Stomach (tissue), 9 donors: ENCODE data around the gene HIPK4. TPM values are rescaled to one million over a fixed set of nuclear protein-coding genes. Genes with fewer than 3 reads are reported as not detected.

ENCODE experiments used
- DNase-seq, 2 donors: peaks; one replicate each; pipeline versions ENCODE4 v3.0.0 to v3.0.0-alpha.2; 2013 to 2019
- H3K27ac ChIP-seq, 5 donors: fragments of 200-600 bp in 4 of 5; sonication (generic) in 4 of 5; one replicate each; pipeline ENCODE4 v1.5.1; 2013 to 2019; ENCODE audit warnings: mild to moderate bottlenecking in 1 of 5, moderate library complexity in 1 of 5
- H3K27me3 ChIP-seq, 3 donors: fragments of 200-600 bp; sonication (generic); one replicate each; pipeline ENCODE4 v1.5.1; 2017 to 2019; ENCODE audit warnings: mixed run types in 1 of 3
- H3K36me3 ChIP-seq, 4 donors: fragments of 200-600 bp; sonication (generic); 1 replicate in 3 of 4; 2 replicates in 1 of 4; pipeline ENCODE4 v1.5.1; 2016 to 2019
- H3K4me1 ChIP-seq, 4 donors: fragments of 200-600 bp; sonication (generic); one replicate each; pipeline ENCODE4 v1.5.1; 2016 to 2019
- H3K4me3 ChIP-seq, 4 donors: fragments of 200-600 bp; sonication (generic) in 3 of 4; one replicate each; pipeline ENCODE4 v1.5.1; 2016 to 2019; ENCODE audit warnings: mild to moderate bottlenecking in 1 of 4
- H3K9me3 ChIP-seq, 4 donors: fragments of 200-600 bp; sonication (generic); one replicate each; pipeline ENCODE4 v1.5.1; 2016 to 2019
- EP300 ChIP-seq: sonication (generic); formaldehyde crosslinking; IDR thresholded peaks from one replicate; pipeline ENCODE4 v1.6.1; 2017; ENCODE audit warnings: antibody characterized with exemption
- POLR2A ChIP-seq, 4 donors: fragments of 450-650 bp; IDR thresholded peaks; one replicate each; pipeline ENCODE4 v1.6.1; 2016; ENCODE audit warnings: antibody characterized with exemption in 4 of 4, control low read depth in 2 of 4, mild to moderate bottlenecking in 1 of 4, moderate library complexity in 1 of 4
- POLR2AphosphoS5 ChIP-seq, 3 donors: sonication (generic); formaldehyde crosslinking; IDR thresholded peaks; one replicate each; pipeline ENCODE4 v1.6.1; 2016; ENCODE audit warnings: antibody characterized with exemption in 3 of 3
- WGBS, 5 donors: extraction: QIAGEN DNeasy Blood & Tissue Kit in 3 of 5; methylation state at CpG; one replicate each; pipeline versions ENCODE4 v1.1.5 to v1.1.7; 2013 to 2018; 5-methylcytosine and 5-hydroxymethylcytosine counted together
- intact Hi-C: fragments of 100-400 bp; cut with DNase I; formaldehyde crosslinking; loops from one replicate; pipeline ENCODE4 v1.15.1; 2023; ENCODE audit warnings: low total_unique reads
- polyA plus RNA-seq, 3 donors: library from polyadenylated mRNA; stranded (reverse); fragments of 200-250 nt; gene quantifications; one replicate each; pipeline ENCODE4 v1.2.3, GENCODE V29; 2013
- total RNA-seq, 5 donors: library from RNA; depleted of rRNA; stranded (reverse); fragments of >200 nt; gene quantifications; one replicate each; pipeline versions ENCODE4 v1.1.0 to v1.2.3, GENCODE V29; 2014 to 2016
- TF ChIP-seq, protein P1 (sequence below), 7 experiments: fragments of 450-650 bp in 4 of 7; fragments of 200-600 bp in 3 of 7; sonication (generic) in 3 of 7; IDR thresholded peaks; one replicate each; pipeline ENCODE4 v1.5.1; 2016 to 2019; ENCODE audit warnings: antibody characterized with exemption in 7 of 7, control low read depth in 2 of 7, mild to moderate bottlenecking in 1 of 7
- donor health status: healthy with polysubstance abuse.
- donor health status: Bipolar disorder and iron deficiency.
- donor health status: healthy.

HIPK4 gene
- total and polyA plus RNA-seq, 8 donors = 0.05 to 0.46 (median 0.12) TPM; not detected in 5

DNA sequence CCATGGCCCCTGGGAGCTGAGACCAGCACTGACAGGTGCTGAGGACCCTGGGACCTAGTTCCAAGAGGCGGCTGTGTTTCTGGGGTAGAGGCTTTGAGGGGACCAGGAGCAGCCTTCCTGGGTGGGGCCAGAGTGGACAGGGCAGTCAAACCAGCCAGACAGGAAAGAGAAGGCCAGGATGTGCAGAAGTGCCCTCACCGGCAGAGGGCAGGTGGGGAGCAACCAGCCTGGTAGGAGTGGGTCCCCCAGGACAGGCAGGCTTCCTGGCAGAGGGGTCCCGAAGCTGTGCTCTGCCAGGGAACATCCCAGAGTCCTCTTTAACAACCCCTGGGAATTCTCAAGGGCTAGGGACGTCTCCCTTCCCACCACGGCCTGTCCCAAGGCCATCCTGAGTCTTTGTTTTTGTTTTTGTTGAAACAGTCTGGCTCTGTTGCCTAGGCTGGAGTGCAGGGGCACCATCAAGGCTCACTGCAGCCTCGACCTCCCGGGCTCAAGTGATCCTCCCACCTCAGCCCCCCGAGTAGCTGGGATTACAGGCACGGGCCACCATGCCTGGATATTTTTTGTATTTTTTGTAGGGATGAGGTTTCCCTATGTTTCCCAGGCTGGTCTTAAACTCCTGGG is 3.0 kb upstream of the HIPK4 start:
- no peak overlapping the region for H3K4me3 ChIP-seq
- H3K27me3 ChIP-seq = no peaks in the 10 kb centered on the region
- H3K27ac ChIP-seq = no peak overlapping the region
- WGBS, 5 donors = 42 to 59% (median 48%) methylated on average over 9 of the region's 9 CpGs
- peaks cover 0 to 8% (median 0%) of the 10 kb centered on the region in 4 donors for H3K4me1 ChIP-seq
- H3K36me3 ChIP-seq = peaks cover 0 to 21% (median 11%) of the 10 kb centered on the region in 4 donors
- intact Hi-C loops = no loop called here
- H3K9me3 ChIP-seq = no peaks in the 10 kb centered on the region
- TF ChIP-seq, protein P1, sequence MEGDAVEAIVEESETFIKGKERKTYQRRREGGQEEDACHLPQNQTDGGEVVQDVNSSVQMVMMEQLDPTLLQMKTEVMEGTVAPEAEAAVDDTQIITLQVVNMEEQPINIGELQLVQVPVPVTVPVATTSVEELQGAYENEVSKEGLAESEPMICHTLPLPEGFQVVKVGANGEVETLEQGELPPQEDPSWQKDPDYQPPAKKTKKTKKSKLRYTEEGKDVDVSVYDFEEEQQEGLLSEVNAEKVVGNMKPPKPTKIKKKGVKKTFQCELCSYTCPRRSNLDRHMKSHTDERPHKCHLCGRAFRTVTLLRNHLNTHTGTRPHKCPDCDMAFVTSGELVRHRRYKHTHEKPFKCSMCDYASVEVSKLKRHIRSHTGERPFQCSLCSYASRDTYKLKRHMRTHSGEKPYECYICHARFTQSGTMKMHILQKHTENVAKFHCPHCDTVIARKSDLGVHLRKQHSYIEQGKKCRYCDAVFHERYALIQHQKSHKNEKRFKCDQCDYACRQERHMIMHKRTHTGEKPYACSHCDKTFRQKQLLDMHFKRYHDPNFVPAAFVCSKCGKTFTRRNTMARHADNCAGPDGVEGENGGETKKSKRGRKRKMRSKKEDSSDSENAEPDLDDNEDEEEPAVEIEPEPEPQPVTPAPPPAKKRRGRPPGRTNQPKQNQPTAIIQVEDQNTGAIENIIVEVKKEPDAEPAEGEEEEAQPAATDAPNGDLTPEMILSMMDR (IDR thresholded peaks at IDR 0.05) = peak in 2 of 7 experiments; percentile 14 to 38
- no peak for TF ChIP-seq POLR2A (IDR thresholded peaks at IDR 0.05)
- DNase-seq = peak; percentile 53 to 75

DNA sequence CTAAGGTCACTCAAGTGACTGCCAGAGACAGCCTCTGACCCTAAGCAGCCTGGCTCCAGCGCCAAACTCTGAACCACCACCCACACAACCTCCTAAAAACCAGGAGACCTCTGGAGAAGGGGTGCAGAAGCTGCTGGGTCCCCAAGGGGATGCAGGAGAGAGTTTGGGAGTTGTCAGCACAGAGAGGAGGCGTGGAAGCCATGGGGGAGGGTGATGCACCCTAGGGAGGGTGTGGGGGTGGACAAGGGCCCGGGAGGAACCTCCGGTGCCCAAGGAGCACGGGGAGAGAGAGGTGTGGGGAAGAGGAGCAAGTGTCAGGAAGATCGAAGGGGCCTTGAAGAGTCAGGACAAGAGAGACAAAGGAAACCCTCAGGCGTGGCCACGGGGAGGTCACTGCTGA is 2.1 kb upstream of the HIPK4 start:
- intact Hi-C loops = no loop called here
- Histone ChIP-seq H3K36me3 (peaks cover 0 to 14% (median 4%) of the 10 kb centered on the region in 4 donors), H3K4me3 (no peak overlapping the region), H3K4me1 (peaks cover 0 to 8% (median 0%) of the 10 kb centered on the region in 4 donors), H3K9me3 (no peaks in the 10 kb centered on the region), H3K27me3 (no peaks in the 10 kb centered on the region), H3K27ac (no peak overlapping the region)
- no peak for TF ChIP-seq EP300
- 62 to 72% (median 67%) methylated on average over 8 of the region's 8 CpGs for WGBS, 5 donors
- DNase-seq = no peak

DNA sequence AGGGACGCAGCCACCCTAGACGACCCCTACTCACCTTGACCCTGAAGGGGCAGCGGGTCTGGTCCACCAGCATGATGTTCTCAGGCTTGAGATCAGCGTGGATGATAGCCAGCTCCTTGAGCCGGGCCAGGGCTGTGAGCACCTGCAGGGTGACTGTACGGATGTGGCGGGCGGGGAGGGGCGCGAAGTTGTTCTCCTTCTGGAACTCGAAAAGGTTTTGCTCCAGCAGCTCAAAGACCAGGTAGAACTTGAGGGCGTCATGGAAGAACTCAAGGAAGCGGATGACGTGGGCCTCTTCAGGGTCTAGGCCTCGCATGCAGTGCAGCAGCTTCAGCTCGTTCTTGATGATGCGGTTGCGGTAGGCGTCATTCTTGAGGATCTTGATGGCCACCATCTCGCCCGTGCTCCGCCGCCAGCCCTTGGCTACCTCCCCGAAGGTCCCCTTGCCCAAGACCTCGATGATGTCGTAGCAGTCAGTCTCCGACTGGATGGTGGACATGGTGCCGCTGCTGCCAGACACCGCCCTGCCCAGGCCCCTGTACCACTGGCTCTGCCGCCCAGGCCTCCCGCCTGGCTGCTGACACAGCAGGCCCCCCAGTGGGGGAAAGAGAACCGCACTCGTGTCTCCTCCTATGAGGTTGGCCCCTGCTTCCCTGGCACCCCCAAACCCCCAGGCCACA is 437 bp downstream of the HIPK4 start:
- Histone ChIP-seq H3K4me3 (no peak overlapping the region), H3K27ac (no peak overlapping the region), H3K27me3 (no peaks in the 10 kb centered on the region), H3K9me3 (no peaks in the 10 kb centered on the region), H3K4me1 (peaks cover 0 to 8% (median 0%) of the 10 kb centered on the region in 4 donors), H3K36me3 (no peaks in the 10 kb centered on the region)
- 94 to 95% (median 95%) methylated on average over 24 to 33 of the region's 33 CpGs for WGBS, 5 donors
- intact Hi-C loops = no loop called here
- TF ChIP-seq POLR2A (IDR thresholded peaks at IDR 0.05) (no peak), EP300 (no peak), POLR2AphosphoS5 (IDR thresholded peaks at IDR 0.05) (no peak)
- TF ChIP-seq, protein P1 (IDR thresholded peaks at IDR 0.05) = no peak
- no peak for DNase-seq

DNA sequence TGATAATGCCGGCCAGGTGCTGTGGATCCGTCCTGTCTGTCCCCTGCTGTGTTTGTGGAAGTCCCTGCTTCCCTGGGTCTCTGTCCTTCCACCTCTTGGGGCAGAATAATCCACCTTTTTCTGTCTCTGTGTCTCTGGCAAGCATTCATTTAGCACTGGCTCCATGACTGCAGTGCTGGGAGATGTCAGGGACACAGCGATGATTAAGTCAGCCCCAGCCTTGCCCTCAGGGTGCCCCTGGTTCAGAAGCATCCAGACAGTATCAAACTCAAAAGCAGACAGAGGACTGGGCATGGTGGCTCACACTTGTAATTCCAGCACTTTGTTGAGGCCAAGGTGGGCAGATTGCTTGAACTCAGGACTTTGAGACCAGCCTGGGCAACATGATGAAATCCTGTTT is 1.5 kb downstream of the HIPK4 start:
- intact Hi-C loops = no loop called here

More for the DNA sequence above, 1.5 kb downstream of the HIPK4 start:
- 67 to 79% (median 74%) methylated on average over 2 to 3 of the region's 3 CpGs for WGBS, 5 donors
- Histone ChIP-seq H3K4me1 (peaks cover 0 to 8% (median 0%) of the 10 kb centered on the region in 4 donors), H3K27ac (no peak overlapping the region), H3K36me3 (no peaks in the 10 kb centered on the region), H3K27me3 (no peaks in the 10 kb centered on the region), H3K9me3 (no peaks in the 10 kb centered on the region), H3K4me3 (no peak overlapping the region)
- no peak for DNase-seq
- no peak for TF ChIP-seq POLR2AphosphoS5 (IDR thresholded peaks at IDR 0.05)
- TF ChIP-seq EP300 = no peak
- TF ChIP-seq, protein P1 (IDR thresholded peaks at IDR 0.05) = no peak
- TF ChIP-seq POLR2A (IDR thresholded peaks at IDR 0.05) = no peak
